ENCODE results near the gene SMPDL3A. TPM values are rescaled to one million over a fixed set of nuclear protein-coding genes. Genes with fewer than 3 reads are reported as not detected.

The SMPDL3A gene
- total and polyA plus RNA-seq, 2 of the 13 experiments (the other 11 are each of a cell fraction or from before 2014, with no cell fraction given): 7.8 to 17.3 TPM

GRCh38 chr6:122754191-122754731, 34.8 kb upstream of the SMPDL3A start:
- no peak overlapping the region for H3K9ac ChIP-seq (ENCODE audit: insufficient read depth, low read depth, low read length)
- no peaks in the 10 kb centered on the region for H3K79me2 ChIP-seq (ENCODE audit: insufficient read depth, low read length)
- no peaks in the 10 kb centered on the region for H3K9me3 ChIP-seq (ENCODE audit: low read length)
- no peak overlapping the region for H2AFZ ChIP-seq (ENCODE audit: low read length)
- ATAC-seq (no peak), FAIRE-seq (no peak), DNase-seq (ENCODE audit: low spot score) (no peak)
- POLR2A ChIA-PET: no interaction called here
- no peaks in the 10 kb centered on the region for H3K27me3 ChIP-seq (ENCODE audit: control insufficient read depth in 1 of 2, insufficient read depth in 2 of 2, low read length in 2 of 2)
- intact Hi-C loops (cut with micrococcal nuclease; ENCODE audit: unreplicated experiment) (no loop called here), in situ Hi-C loops (cut with HindIII; ENCODE audit: extremely low pct_ligation_motif_present, low pct_unique_long_range_greater_than_20kb) (no loop called here)
- CTCF ChIA-PET (ENCODE audit: low intra/inter-chr PET ratio, low total read pairs): no interaction called here
- no peak overlapping the region for H3K27ac ChIP-seq (ENCODE audit: extremely low read length, insufficient read depth, low read length)
- H3K36me3 ChIP-seq (replicated peaks in 1 of 2; ENCODE audit: control insufficient read depth in 1 of 2, insufficient read depth in 2 of 2, low read length in 2 of 2): no peaks in the 10 kb centered on the region
- BruUV-seq (replicated peaks): no TSS peak
- H4K20me1 ChIP-seq (ENCODE audit: insufficient read depth, low read length): no peaks in the 10 kb centered on the region
- no peak overlapping the region for H3K4me2 ChIP-seq (ENCODE audit: low read depth, low read length)
- H3K4me3 ChIP-seq (replicated peaks in 1 of 3; ENCODE audit: insufficient read depth in 1 of 3, low read depth in 2 of 3, low read length in 3 of 3): no peak overlapping the region
- H3K4me1 ChIP-seq (ENCODE audit: insufficient read depth, low read length): no peaks in the 10 kb centered on the region
- WGBS (ENCODE audit: low lambda C conversion rate): 48% methylated on average over 5 of the region's 5 CpGs
- no peak for TF ChIP-seq CC2D1A (CRISPR knock-in tag; IDR thresholded peaks at IDR 0.05)
- TF ChIP-seq PCBP1 (IDR thresholded peaks at IDR 0.05; ENCODE audit: borderline replicate concordance, low read depth, low read length): no peak
- TF ChIP-seq SALL2 (CRISPR knock-in tag; IDR thresholded peaks at IDR 0.05): no peak
- no peak for TF ChIP-seq AGO1 (IDR thresholded peaks at IDR 0.05; ENCODE audit: low read depth, low read length, poor library complexity, severe bottlenecking)
- no peak for TF ChIP-seq ELF1 (CRISPR knock-in tag; IDR thresholded peaks at IDR 0.05)
- no peak for TF ChIP-seq ZNF414 (CRISPR knock-in tag; IDR thresholded peaks at IDR 0.05)
- TF ChIP-seq GATAD1 (CRISPR knock-in tag; IDR thresholded peaks at IDR 0.05): no peak
- no peak for TF ChIP-seq JUN (CRISPR knock-in tag; IDR thresholded peaks at IDR 0.05)
- no peak for TF ChIP-seq POLR2AphosphoS2 (IDR thresholded peaks at IDR 0.05; ENCODE audit: low read depth, low read length)
- no peak for TF ChIP-seq ATF6 (CRISPR knock-in tag; conservative IDR thresholded peaks at IDR 0.05)
